GM18505 (cell line): ENCODE measurements around the gene EPHA2.

Source experiments
- ATAC-seq: cut with Tn5 transposase; IDR thresholded peaks from one replicate; pipeline ENCODE4 v1.9.1; 2021; ENCODE audit not compliant: unreplicated experiment
- POLR2A ChIP-seq: IDR thresholded peaks from 4 replicates; pipeline ENCODE4 v1.6.1; 2011; ENCODE audit warnings: borderline replicate concordance; ENCODE audit not compliant: insufficient read depth, insufficient read length; ENCODE audit errors: extremely low read depth

The EPHA2 gene

GRCh38 chr1:16191916-16192546 lies 36.2 kb upstream of the EPHA2 start:
- no peak for ATAC-seq
- no peak for TF ChIP-seq POLR2A

- no peak for TF ChIP-seq POLR2A
- no peak for ATAC-seq
Observed at GRCh38 chr1:16191309-16191708, 35.4 kb upstream of the EPHA2 start.

- ATAC-seq = no peak
- no peak for TF ChIP-seq POLR2A
Observed at GRCh38 chr1:16189921-16190621, 34.2 kb upstream of the EPHA2 start.

DNA sequence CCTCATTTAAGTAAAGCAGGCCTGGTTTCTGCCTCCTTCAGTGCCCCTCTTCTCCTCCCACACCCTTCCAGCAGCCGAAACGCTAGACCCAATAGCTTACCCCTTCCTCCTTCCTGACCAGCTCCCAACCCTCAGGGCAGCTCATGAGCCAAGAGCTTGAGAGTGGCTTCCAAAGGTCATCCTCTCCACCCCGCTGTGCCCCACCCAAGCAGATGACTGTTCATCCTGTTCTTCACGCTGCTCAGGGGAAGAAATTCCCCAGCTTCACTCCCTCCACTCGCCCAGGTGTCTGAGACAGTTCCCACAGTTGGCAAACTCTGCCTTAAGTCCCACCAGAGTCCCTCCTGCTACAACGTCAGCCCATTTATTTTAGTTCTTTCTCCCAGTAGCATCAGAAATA lies 33.1 kb upstream of the EPHA2 start:
- no peak for TF ChIP-seq POLR2A
- ATAC-seq = no peak

DNA sequence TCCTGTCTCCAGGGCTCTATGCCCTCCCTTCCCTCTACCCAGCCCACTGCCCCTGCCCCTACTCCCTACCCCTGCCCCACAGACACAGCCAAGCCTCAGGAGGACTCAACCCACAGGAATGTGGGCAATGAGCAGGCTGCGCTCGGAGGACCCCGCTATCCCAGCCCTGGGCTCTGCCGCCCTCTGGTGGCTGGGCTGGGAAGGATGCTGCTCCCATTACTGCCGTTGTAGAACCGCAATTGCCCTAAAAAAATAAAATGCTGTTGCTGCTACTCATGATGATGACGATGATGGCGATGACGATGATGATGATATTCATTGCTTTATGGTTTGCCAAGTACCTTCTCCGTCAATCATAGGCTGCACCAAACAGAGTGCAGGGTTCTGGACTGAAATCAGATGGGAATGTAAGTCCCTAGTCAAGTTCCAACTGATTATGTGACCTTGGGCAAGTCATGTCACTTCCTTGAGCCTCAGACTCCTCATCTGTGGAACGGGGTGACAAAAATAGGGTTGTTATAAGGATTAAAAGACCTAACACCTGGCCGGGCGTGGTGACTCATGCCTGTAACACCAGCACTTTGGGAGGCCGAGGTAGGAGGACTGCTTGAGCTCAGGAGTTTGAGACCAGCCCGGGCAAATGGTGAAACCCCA lies 32.0 kb upstream of the EPHA2 start:
- no peak for ATAC-seq
- TF ChIP-seq POLR2A = no peak

DNA sequence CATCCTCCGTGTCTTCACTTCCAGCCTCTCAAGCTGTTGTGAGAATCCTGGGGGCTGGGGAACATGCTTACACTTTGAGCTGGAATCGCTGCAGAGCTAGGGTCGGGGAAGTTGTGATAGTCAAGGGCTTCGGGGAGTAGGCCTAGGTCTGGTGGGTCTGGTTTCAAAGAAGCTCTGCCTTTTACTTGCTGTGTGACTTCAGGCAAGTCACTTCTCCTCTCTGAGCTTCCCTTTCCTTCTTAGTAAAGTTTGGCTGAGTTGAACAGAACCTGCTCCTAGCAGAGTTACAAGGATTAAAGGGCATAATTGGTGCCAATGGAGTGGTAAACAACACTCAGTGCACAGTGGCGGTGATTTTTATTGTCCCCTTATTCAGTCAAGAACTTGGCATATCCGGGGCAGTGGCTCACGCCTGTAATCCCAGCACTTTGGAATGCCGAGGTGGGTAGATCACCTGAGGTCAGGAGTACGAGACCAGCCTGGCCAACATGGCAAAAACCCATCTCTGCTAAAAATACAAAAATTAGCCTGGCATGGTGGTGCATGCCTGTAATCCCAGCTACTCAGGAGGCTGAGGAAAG lies 30.9 kb upstream of the EPHA2 start:
- ATAC-seq = no peak
- no peak for TF ChIP-seq POLR2A

- no peak for ATAC-seq
- TF ChIP-seq POLR2A = no peak
Observed at GRCh38 chr1:16184557-16185303, 28.9 kb upstream of the EPHA2 start.

DNA sequence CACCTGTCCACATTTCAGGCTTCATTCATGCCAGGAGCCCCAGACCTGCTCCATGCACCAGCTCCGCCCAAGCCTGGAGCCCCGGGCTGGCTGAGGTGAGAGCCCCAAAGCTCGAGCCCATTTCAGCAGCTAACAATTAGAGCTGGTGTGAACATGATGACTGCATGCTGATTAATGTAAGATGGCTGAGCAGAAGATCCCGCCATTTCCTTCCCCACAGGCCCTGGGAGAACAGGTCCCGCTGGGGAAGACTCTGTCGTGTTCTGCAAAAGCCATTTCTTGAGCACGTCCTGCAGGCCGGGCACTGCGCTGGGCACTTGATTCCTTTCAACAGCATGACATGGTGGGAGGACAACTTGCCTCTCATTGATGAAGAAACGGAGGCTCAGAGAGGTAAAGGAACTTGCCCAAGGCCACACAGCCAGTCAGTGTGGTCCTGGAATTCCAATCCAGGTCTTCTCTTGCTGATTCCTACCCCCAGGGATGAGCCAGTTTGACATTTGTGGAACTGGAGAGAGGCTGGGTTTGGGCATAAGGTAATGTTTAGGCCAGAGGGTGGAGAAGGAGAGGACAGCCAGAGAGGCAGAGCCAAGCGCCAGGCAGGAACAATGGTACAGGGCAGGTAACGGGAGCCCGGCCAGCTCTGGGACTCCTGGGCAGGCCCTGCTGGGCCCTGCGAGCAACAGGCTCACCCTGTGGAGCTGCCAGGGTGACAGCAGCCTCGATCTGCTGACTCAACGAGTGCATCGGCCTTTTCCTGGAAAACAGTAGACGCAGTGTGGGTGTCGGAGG lies 28.1 kb upstream of the EPHA2 start:
- ATAC-seq = no peak
- TF ChIP-seq POLR2A = no peak

- no peak for TF ChIP-seq POLR2A
Observed at GRCh38 chr1:16183179-16183578, 27.3 kb upstream of the EPHA2 start.

GRCh38 chr1:16181887-16182719 lies 26.2 kb upstream of the EPHA2 start:
- ATAC-seq = no peak
- no peak for TF ChIP-seq POLR2A

More at GRCh38 chr1:16183179-16183578, 27.3 kb upstream of the EPHA2 start:
- ATAC-seq = no peak

GRCh38 chr1:16180291-16180824 lies 24.5 kb upstream of the EPHA2 start:
- no peak for TF ChIP-seq POLR2A
- no peak for ATAC-seq
